HG03103 (cell line): Measurements from ENCODE around the gene PTPRN2.

ENCODE experiments used
- ATAC-seq: cut with Tn5 transposase; IDR thresholded peaks from one replicate; pipeline ENCODE4 v1.9.1; 2021; ENCODE audit warnings: low read depth; ENCODE audit not compliant: unreplicated experiment

PTPRN2 gene

DNA sequence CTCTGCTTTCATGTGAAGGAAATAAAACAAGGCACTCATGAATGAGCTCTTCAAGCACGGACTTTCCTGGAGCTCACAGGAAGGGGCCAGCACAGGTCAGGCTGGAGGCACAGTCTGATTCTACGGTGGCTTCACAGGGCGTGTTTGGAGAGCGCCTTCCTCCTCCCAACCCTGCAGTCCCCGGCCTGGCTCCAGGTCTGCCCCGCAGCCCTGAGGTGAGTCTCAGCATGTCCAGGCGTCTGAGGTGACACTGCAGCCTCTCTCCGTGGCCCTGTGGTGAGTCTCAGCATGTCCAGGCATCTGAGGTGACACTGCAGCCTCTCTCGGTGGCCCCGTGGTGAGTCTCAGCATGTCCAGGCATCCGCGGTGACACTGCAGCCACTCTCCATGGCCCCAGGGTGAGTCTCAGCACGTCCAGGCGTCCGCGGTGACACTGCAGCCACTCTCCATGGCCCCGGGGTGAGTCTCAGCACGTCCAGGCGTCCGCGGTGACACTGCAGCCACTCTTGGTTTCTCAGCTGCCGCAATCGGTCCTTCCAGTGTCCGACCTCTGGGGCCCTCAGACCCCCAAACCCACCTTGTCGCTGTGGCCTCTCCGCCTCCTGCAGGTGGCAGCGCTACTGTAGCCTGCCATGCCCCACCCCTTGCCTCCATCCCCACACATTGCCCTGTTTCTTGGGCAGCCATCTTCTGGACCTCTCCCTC is 869.2 kb downstream of the PTPRN2 start:
- ATAC-seq: no peak

DNA sequence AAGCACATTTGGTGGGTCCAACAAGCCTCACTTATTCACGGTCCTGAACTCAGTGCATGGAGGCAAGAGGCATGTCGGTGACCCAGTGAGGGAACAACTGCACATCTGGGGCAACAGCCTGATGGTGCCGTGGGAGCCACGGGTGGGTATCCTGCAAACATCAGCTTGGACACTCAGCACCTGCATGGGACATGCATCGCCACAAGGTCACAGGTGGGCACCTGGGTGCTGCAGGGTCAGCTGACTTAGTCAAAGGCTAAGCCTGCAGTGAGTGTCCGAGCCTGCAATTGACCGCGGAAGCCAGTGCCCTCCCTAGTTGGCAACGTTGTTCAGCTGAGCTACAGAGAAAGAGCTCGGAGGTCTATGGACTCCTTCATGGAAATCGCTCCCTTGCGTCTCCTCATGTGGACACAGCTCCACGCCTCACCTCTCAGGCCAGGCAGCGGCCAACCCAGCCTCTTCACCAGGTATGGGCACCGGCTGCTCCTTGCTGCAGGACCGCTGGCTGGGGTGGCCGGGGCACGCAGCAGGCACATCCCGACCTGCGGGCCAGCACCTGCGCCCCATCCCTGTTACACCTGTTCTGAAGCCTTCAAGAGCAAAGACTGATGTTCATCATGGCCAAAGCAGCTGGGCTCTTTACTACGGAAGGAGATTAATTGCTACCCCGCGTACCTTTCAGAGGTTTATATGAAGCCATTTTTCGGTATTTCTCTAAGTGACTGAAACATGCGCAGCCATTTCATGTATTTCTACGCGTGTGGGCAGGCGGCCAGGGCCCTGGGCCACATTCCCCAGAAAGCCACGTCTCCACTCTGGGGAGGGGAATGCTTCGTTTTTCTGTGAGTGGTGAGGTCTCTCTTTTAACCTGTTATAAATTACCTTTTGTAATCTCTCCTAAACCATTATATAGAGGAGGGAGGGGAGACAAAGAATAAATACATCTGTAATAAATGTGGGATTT is 870.1 kb downstream of the PTPRN2 start:
- no peak for ATAC-seq

DNA sequence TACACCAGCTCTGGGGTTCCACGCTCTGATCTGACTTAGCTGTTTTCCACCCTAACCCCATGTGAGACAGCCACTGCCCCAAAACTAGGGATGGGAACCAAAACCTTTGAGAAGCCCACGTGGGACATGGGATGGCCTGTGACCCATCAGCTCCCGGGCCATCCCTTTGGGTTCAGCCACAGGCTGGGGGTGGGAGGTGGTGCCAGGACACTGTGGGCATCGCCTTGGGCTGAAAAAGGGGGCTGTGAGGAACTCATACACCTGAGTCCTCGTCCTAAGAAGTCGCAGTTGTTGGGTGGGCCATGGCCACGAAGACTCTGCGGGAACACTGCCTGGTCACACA is 871.7 kb downstream of the PTPRN2 start:
- no peak for ATAC-seq

DNA sequence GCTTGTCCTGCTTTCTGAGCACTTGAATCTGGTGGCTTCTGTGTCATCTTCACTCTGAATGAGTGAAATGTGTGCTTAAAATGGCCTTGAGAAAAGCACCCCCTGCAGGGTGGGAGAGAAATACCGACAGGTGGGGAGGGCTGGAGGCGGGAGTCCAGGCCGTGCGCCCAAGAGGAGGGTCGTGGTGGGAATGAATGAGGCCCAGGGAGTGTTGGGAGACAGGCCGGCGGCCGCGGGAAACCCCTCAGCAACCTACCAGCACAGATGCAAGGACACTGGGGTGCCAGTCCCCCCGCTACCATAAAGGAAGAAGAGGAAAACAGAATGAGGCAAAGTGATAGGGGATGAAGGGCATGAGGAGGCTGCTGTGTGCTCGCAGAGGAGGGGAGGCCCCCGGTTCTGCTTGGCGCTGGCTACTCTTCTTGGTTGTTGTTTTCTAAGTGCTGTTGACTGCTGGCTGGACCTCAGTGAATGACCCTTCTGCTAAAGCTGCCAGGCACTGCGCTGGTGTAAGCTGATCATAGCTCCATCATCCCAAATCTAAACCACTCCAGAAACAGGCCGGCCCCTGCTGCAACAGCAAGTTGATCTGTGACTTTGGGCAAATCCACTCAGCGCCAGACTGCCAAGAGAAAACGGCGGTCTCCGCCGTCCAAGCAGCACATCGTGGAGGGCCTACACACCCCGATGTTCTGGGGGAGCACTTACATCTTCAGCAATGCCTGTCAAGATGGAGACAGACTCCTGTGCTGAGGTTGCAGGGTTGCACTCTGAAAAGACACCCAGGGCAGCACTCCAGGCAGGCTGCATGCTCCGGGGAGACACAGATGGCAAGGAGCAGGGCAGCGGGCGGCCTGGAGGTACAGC is 872.3 kb downstream of the PTPRN2 start:
- ATAC-seq: no peak

DNA sequence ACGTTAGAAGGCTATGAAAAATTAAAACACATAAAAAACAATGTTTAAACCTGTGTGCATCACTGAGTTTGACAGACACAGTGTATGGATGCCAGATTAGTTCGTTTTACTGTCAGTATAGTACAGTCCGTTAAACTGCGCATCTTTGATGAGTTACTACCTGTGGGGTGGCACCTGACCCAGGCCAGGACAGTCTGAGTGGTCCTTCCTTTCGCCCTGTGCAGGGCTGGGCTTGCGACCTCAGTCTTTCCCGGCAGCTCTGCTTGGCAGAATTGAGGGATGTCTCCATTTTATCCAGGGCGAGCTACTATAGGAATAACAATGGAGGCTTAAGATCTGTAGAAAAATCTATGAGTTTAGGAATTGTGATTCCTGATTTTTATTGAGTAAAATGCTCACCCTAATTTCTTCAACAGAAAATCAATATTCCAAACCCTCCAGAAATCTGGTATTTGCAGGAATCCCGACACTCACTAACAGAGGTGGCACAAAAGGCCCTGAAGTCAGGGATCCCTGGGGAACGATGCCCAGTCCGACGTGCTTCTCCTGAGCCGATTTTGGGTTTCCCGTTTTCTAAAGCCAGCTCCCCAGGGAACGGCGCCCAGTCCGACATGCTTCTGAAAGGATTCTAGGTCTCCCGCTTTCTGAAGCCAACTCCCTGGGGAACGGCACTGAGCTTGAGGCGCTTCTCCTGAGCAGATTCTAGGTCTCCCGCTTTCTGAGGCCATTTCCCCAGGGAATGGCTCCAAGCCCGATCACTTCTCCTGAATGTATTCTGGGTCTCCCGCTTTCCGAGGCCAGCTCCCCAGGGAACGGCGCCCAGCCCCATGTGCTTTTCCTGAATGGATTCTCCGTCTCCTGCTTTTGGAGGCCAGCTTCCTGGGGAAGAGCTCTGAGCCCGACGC is 873.2 kb downstream of the PTPRN2 start:
- no peak for ATAC-seq

DNA sequence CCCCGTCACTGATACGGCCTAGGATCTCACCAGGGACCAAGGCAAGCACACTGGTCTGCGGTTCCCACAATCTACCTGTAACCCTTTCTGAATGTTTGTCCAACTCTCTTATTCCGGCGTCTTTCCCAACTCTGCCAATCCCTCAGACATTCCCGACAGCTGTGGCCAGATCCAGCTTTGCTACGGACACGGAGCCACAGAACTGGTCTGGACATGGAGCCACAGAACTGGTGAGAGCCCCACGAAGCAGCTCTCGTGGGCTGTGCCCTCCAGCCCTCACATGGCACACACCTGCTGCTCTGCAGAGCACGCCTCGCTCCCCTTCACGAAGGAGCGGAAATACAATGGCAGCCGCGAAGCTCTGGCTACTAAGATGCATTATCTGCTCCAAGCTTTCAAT is 874.0 kb downstream of the PTPRN2 start:
- no peak for ATAC-seq

DNA sequence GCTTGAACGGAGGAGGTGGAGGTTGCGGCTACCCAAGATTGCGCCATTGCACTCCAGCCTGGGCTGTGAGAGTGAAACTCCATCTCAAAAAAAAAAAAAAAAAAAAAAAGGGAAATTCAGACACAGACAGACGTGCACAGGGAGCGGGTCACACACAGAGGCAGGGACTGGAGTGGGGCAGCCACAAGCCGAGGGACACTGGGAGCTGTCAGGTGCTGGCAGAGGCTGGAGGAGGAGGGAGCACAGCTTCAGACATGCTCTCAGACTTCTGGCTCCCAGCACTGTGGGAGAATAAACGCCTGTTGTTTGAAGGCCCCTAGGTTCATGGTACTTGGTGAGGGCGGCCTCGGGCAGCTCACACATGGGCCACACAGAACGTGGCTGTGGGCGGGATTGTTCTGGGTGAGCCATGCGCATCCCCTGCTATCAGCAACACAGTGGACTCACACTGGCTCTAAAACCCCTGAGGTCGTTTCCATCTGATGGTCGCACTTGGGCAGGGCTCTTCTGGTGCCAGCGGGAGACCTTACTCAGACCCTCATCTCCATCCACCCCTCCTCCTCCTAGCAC is 874.9 kb downstream of the PTPRN2 start:
- no peak for ATAC-seq

DNA sequence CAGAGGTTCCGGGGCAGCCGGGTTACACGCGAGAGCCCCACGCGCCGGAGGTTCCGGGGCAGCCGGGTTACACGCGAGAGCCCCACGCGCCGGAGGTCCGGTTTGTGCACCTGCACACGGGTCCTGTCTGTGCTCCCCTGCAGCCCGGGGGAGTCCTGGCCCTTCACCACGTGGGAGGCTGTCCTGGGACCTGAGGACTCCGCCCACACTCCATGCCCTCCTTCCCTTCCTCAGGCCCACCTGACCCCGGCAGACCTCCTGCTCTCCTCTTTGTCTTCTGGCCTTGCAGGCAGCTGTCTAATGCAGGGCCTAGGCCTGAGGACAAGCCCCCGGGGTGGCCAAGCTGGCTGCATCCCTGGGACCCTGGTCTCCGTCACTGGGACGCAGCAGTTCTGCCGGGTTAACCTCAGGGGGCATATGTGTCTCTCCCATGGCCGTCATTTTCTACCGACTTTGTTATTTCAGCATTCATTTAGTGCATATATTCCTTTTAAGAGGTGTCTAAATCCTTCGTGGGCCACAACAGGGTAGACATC is 876.2 kb downstream of the PTPRN2 start:
- ATAC-seq: no peak

DNA sequence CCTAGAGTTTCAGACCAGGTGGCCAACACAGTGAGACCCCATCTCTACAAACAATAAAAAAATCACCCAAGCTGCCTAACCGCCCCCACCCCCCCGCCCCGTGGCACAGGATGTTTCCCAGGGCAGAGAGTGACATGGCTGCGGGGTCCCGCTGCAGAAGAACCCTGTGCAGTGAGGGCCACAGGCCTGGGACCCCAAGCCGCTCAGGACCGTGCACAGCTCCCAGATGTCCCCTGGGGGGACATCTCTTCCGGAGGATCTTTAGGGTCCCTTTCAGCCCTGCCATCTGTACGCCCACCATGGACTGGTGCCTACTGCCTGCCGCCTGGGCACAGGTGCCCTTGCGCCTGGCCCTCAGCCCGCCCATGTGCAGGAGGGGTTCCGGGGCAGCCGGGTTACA is 877.2 kb downstream of the PTPRN2 start:
- no peak for ATAC-seq

DNA sequence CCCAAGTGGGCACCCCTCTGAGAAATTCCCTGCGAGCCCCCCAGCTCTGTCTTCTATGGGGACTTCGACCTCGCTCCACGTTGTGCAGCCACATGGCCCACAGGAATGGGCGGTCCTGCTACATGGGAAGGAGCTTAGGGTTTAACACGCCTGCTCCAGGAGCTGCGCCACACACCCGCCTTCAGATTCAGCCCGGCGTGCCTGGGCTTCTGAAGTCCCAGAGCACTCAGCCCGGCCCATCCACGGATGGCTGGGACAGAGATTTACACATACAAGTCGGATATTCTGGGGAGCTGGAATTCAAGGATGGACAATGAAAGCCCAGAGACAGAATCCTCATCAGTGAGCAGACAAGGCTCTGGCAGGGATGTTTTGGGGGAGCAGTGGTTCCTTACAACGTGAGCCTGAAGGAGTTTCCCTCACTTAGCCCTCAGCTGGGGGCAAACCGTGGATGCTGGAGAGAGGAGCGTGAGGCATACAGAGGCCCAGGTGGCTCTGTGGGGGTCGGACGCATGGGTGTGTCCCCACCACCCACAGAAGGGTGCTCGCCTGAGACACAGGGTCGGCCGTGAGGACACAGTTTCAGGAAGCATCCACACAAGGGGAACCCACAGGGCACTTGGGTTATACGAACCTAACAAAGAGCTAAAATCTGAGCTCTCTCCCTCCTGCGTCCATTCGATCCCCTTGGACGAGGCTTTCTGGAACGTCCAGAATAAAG is 877.9 kb downstream of the PTPRN2 start:
- ATAC-seq: no peak

DNA sequence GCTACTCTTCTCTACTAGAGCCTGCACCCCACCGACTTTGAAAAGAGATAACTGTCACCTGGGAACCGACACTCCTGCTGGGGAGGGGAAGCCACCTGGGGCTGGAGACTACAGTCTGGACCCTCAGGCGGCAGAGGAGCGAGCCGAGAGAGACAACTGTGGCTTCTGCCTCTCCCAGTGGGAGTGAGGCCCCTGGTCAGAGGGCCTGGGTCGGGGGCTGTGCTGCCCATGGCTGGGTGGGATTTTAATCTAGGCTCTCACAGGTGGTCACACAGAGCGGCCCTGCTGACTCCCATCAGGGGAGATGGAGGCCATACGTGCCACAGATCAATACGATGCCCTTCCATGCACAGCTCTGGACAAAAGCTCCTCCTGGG is 878.7 kb downstream of the PTPRN2 start:
- no peak for ATAC-seq

DNA sequence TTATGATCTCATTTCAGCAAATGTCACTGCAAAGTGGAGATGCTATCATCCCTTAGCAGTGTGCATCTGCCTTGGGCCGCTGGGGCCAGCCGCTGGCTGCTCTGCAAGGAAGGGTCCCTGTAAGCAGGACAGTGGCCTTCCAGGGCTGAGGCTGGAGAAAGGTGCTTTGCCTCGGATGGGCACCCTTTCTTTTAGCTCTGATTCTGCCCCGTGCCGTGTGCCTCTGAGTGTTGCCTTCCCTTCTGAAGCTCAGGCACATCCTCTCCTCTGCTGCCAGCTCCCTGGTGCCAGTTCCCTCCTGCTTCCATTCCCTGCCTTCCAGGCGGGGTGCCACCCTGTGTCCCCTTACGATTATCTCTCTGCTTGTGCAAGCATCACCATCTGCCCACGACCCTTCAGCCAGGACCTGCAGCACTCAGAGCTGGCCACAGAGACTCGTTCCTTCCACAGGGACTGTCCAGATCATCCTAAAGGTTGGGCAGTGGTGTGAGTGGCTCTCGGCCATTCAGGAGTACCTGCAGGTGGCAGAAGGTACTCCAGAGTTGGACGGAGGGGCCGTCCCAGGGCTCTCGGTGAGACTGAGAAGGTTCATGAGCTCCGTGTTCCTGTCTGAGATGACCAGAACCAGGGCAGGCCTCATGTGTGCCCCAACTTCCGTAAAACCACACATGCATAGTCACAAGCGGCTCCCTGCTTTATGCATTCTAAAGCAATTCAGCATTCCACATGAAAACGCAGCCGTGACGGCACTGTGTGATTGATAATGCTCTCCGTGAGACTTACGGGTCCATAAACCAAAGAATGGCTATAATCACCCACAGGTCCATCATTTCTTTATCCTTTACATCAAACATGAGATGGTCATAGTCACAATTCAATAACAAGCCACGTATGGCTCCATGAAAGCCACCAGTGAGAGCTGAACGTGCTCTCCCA is 879.4 kb downstream of the PTPRN2 start:
- no peak for ATAC-seq

DNA sequence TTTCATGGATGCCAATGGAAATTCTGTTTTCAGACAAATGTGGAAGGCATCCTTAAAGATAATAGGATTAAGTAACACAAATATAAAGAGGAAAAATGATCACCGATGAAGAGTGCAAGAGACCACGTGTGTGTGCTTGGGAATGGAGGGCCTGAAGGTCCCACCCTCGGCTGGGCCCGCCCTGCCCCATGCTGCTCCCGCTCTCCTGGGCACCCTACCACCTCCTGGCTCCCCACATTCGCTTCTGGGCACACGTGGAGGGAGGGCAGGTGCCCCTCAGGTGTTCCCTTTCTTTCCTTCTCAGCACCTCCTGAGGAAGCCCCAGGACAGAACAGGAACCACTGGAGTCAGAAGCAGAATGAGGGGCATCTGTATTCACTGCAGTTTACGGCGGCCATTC is 883.3 kb downstream of the PTPRN2 start:
- ATAC-seq: no peak

DNA sequence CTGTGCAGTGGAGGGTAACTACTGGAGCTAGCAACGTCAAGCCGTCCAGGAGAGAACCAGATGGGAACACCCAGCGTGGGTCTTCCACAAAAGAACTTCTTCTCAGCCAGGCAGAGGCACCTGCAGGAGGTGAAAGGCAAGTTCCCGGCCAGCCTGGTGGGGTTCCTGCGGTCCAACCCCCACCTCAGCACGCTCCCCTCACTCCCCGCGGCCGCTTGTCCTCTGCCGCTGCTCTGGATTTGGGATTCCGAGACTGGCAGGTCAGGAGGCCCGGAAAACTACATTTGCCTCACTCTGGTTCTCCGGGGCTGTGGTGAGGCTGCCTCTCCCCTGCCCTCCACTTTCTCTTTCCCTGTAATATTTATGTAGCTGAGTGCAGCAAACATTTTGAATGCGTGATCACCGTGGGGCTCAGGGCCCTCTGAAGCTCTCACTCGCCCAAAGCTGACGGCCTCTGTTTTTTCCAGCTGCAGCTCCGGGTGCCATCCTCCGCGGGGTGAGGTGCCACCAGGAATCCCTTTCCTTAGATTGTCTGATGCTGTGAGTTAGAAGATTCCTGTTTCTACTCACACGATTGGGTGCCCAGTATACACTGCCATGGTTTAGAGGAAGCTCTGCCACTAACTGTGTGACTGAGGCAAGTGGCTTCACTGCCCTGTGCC is 884.0 kb downstream of the PTPRN2 start:
- ATAC-seq: no peak

DNA sequence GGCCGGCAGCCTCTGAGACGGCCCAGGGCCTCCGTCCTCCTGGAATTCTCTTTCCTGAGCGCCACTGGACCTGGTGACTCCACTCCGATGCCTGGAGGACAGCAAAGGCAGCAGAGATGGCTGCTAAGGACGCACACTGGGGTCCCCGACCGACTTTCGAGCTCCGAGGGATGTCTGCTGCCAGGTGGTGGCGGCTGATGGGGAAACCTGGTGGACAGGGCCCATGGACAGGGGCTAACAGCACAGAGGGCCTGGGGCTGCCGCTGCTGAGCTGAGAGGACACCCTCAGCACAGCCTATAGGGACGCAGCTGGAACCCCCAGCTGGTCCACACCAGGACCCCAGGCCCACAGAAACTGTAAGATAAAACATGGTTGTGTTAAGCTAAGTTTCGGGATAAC is 884.5 kb downstream of the PTPRN2 start:
- no peak for ATAC-seq

DNA sequence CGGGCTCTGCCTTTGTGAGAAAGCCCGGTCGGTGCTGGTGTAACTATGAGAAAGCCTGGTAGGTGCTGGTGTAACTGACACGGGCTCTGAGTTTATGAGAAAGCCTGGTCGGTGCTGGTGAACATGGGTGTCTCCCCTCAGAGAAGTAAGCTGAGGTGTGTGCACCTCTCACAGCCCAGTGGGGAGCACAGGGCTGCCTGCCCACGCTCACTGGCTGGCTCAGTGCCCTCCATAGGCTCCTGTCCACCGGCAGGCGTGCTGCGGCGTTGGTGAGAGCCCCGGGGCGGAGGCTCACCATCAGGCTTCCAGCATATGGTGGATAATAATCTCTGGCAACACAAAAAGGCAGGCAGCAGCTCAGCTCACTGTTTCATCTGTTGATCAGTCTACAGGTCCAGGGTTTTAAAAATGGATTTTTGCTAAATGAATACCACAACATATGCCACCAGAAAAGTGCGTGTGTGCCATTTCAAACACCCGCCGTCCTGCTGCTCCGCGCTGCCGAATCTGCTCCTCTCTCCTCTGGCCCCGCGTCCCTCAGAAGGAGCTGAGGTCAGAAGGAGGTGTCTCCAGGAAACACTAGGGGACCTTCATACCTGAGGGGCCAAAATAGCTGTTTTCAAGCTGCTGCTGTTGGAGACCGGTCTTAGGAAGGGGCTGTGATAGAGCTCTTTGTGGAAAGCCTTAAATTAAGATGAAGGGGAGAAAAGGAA is 885.2 kb downstream of the PTPRN2 start:
- no peak for ATAC-seq
